NB4 (cell line): ENCODE results near the gene UBR3.

Source experiments
- DNase-seq: peaks from one replicate; pipeline ENCODE4 v3.0.0; 2010; ENCODE audit warnings: low read depth
- H3K4me3 ChIP-seq: one replicate; pipeline ENCODE4 v1.5.1; 2011; ENCODE audit warnings: mild to moderate bottlenecking, low read depth, low read length, moderate library complexity
- CTCF ChIP-seq: IDR thresholded peaks from one replicate; pipeline ENCODE4 v1.5.1; 2012; ENCODE audit warnings: low read depth, low read length
- MAX ChIP-seq: IDR thresholded peaks from 2 replicates; pipeline ENCODE4 v1.6.1; 2011; ENCODE audit warnings: low read depth, low read length
- MYC ChIP-seq: IDR thresholded peaks from 2 replicates; pipeline ENCODE4 v1.6.1; 2011; ENCODE audit warnings: low read depth, low read length
- POLR2A ChIP-seq: IDR thresholded peaks from 2 replicates; pipeline ENCODE4 v1.6.1; 2011; ENCODE audit warnings: mild to moderate bottlenecking; ENCODE audit not compliant: insufficient read length; ENCODE audit errors: extremely low read depth

UBR3 gene

GRCh38 chr2:169796441-169796840 lies 30.8 kb upstream of the UBR3 start:
- H3K4me3 ChIP-seq = no peak overlapping the region
- no peak for TF ChIP-seq MAX
- TF ChIP-seq CTCF = no peak
- no peak for TF ChIP-seq POLR2A
- TF ChIP-seq MYC = no peak
- DNase-seq = no peak

GRCh38 chr2:169797601-169798000 lies 29.7 kb upstream of the UBR3 start:
- no peak for DNase-seq
- TF ChIP-seq MAX = no peak
- TF ChIP-seq CTCF = no peak
- no peak for TF ChIP-seq MYC
- TF ChIP-seq POLR2A = no peak
- H3K4me3 ChIP-seq = no peak overlapping the region

- TF ChIP-seq MAX (no peak), CTCF (no peak), POLR2A (no peak), MYC (no peak)
- peak overlapping the region; percentile 99 for H3K4me3 ChIP-seq
- DNase-seq = no peak
Observed at GRCh38 chr2:169798397-169798717, 28.9 kb upstream of the UBR3 start.

GRCh38 chr2:169798718-169799592 lies 28.3 kb upstream of the UBR3 start, which contains the start of gene SSB:
Gene SSB, plus strand, starts transcription at chr2:169798871. Its CDS starts 2,090 bp downstream, at chr2:169800961.
- DNase-seq = peak; percentile 98
- TF ChIP-seq MAX (peak; percentile 36; the same call in 1 of the 2 replicates), MYC (peak; percentile 67), CTCF (no peak), POLR2A (peak; percentile 96)
- H3K4me3 ChIP-seq = peak within 1 kb of the TSS; percentile 99

GRCh38 chr2:169803480-169803879 lies 23.8 kb upstream of the UBR3 start:
- DNase-seq = no peak
- no peak for TF ChIP-seq POLR2A
- no peak for TF ChIP-seq MYC
- no peak for TF ChIP-seq CTCF
- no peak for TF ChIP-seq MAX
- H3K4me3 ChIP-seq = no peak overlapping the region
